Skeletal muscle satellite cell (primary cell): ENCODE measurements around the gene FAM78A.
"Not testable (repeated sequence)": the region's sequence is repeated elsewhere in the genome, so short reads cannot be mapped to it uniquely, and the experiment has no call there.

Experiments used
- H3K27me3 ChIP-seq: 2 replicates; pipeline ENCODE4 v1.7.0; 2013; ENCODE audit warnings: low read length; ENCODE audit not compliant: control insufficient read depth, insufficient read depth
- H3K36me3 ChIP-seq: 2 replicates; pipeline ENCODE4 v1.7.0; 2013; ENCODE audit warnings: mild to moderate bottlenecking, control low read depth, low read length; ENCODE audit not compliant: insufficient read depth
- H3K4me1 ChIP-seq: 2 replicates; pipeline ENCODE4 v1.7.0; 2013; ENCODE audit warnings: low read length; ENCODE audit not compliant: control insufficient read depth, insufficient read depth
- H3K4me2 ChIP-seq: 2 replicates; pipeline ENCODE4 v1.7.0; 2013; ENCODE audit warnings: mild to moderate bottlenecking, low read length
- H3K4me3 ChIP-seq: 2 replicates; pipeline ENCODE4 v1.7.0; 2013; ENCODE audit warnings: low read length
- H3K9ac ChIP-seq: 2 replicates; pipeline ENCODE4 v1.7.0; 2013; ENCODE audit warnings: mild to moderate bottlenecking, low read depth, low read length, moderate library complexity
- H3K9me3 ChIP-seq: replicated peaks from 2 replicates; pipeline ENCODE4 v1.7.0; 2013; ENCODE audit warnings: mild to moderate bottlenecking, control low read depth, low read length

Gene FAM78A

DNA sequence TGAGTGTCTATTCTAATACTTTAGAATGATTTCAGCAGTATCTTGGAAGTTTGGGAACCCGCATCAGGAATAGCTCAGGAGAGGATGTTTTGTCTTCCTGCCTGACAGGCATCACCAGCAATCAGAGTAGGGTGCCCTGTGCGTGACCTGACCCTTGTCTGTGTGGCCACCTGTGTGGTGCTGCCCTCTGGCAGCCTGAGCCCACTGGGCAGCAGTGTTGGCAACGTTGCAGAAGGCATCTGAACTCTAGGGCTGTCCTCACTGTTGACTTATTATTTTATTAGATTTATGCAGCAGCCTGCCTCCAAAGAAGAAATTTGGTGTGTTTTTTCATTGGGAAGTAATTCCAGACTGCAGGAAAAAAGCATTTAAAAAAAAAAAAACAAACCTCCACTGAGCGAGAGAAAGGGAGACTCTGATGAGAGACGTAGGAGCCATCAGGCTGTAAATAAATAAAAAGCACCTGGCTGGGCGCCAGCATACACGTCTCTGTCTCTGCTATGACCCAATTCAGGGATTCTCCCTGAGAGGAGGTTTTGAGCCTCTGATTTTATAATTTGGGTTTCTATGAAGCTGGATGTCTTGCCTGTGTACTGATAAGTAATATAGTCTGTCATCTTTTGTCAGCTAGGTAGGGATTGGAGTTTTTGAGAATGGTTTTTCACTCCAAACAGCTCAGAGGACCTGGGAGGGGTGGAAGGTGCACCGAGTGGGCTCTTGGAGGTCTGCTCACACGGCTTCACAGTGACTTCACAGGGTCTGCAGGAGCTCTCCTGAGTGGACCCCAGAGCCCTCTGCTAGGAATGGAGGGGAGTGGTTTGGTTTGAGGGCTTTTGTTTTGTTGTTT lies 49.0 kb downstream of the FAM78A start:
- Histone ChIP-seq H3K4me2 (no peak overlapping the region), H3K27me3 (no peaks in the 10 kb centered on the region), H3K4me3 (no peak overlapping the region), H3K4me1 (no peaks in the 10 kb centered on the region), H3K9ac (no peak overlapping the region), H3K9me3 (no peaks in the 10 kb centered on the region), H3K36me3 (peaks cover 42% of the 10 kb centered on the region)

DNA sequence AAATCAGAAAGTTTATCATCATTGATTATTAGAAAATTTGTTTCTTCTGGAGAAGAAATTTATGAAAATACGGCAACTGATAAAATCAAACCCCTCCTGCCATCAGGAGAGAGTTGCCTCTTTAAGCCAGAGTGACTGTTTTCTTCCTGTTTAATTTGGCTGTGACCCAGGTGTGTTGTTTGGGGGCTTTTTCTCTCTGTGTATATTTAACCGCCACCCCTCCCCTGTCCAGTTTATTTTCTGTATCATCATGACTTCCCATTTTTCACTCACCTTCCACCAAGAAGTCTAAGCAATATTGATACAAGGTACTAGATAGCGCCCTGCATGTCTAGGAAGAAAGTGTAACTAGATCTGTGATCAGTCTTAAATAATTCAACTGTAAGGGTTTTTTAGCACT lies 50.1 kb downstream of the FAM78A start:
- Histone ChIP-seq H3K4me2 (no peak overlapping the region), H3K36me3 (peaks cover 33% of the 10 kb centered on the region), H3K9ac (no peak overlapping the region), H3K4me1 (no peaks in the 10 kb centered on the region), H3K4me3 (no peak overlapping the region), H3K27me3 (no peaks in the 10 kb centered on the region), H3K9me3 (no peaks in the 10 kb centered on the region)

DNA sequence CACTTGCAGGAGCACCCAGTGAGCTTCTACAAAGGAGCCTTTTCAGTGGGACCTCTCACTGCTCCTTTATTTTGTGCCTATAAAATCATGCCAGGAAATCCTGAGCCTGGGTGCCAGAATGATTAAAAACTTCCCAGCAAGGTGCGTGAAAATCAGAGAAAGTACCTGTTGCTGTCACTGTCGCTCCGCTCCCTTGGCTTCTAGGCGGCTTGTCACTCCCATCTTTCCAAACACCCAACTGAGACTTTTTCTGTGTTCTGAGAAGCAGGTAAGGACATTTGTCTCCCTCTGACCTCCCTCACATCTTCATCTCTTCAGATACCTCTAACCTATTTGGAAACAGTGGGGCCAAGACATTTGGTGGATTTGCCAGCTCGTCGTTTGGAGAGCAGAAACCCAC lies 53.9 kb downstream of the FAM78A start:
- Histone ChIP-seq H3K4me3 (no peak overlapping the region), H3K4me1 (no peaks in the 10 kb centered on the region), H3K4me2 (no peak overlapping the region), H3K9me3 (no peaks in the 10 kb centered on the region), H3K36me3 (peaks cover 13% of the 10 kb centered on the region), H3K9ac (no peak overlapping the region), H3K27me3 (no peaks in the 10 kb centered on the region)

DNA sequence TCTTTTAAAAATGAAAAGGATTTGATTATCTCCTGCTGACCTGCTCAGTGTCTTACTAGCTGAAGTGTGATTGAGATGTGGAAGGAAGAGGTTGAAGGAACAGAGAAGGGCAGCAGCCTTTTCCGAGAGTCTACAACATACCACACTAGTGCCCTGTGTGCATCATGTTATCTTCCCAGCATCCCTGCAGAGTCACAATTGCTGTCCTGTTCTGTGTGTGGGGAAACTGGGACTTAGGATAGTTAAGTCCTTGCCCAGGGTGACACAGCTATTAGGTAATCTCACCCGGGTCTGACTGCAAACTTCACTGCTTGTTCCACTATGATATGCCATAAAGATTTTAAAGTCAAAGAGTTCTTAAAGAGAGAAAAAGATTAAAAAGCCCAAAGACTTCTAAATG lies 55.8 kb downstream of the FAM78A start:
- H3K9me3 ChIP-seq: no peaks in the 10 kb centered on the region

DNA sequence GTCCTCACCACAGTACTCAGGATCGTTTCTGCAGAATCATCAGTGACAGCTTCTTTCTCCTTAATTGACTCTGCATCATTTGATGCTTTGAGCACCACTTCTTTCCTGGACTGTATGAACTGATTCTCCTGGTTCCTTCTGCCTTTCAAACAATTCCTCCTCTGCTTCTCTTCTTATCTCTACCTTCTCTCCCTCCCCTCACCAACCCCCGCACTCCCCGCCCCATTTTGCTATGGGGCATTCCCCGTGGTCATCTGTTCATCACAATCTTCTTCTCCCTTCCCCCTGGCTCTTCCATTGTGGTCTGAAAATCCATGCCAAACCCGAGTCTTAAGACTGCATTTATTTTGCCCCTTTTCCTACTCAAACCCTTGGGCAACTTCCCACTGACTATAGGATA lies 57.9 kb downstream of the FAM78A start:
- H3K9ac ChIP-seq: no peak overlapping the region
- H3K27me3 ChIP-seq: no peaks in the 10 kb centered on the region
- H3K9me3 ChIP-seq: no peaks in the 10 kb centered on the region
- no peak overlapping the region for H3K4me3 ChIP-seq
- H3K4me1 ChIP-seq: no peaks in the 10 kb centered on the region
- no peak overlapping the region for H3K4me2 ChIP-seq
- H3K36me3 ChIP-seq: peaks cover 8% of the 10 kb centered on the region

More for the DNA sequence above, 55.8 kb downstream of the FAM78A start:
- Histone ChIP-seq H3K9ac (no peak overlapping the region), H3K4me3 (no peak overlapping the region), H3K4me2 (no peak overlapping the region), H3K36me3 (peaks cover 13% of the 10 kb centered on the region), H3K27me3 (no peaks in the 10 kb centered on the region), H3K4me1 (no peaks in the 10 kb centered on the region)

DNA sequence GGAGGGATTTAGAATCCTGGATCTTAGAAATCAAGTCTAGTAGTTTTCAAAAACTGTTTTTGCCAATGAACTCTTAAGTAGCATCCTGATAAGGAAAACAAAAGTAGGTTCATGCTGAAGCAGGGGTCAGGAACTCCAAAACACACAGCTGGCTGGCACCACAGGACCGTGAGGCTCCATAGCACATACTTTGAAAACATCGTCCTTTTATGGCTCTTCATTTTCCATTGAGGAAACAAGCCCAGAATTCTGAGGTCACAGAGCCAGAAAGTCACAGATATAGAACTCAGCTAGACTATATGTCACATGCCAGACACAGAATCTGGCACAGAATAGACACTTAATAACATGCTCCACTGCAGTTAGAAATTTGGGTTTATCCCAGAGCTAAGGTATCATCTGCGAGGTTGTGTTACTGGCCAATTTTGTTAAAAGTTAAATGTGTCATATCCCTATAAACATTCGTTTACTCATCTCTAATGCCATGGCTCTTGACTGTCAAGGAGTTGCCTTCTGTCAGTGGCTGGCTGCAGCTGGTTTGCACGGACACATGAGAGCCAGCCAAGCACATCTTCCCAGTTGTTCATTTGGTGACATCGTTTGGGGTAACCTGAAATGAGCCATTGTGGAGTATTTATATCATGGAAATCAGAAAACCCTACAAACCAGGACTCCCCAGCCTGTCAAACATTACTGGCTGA lies 58.8 kb downstream of the FAM78A start:
- no peak overlapping the region for H3K4me2 ChIP-seq
- no peaks in the 10 kb centered on the region for H3K27me3 ChIP-seq
- H3K9ac ChIP-seq: no peak overlapping the region
- peaks cover 7% of the 10 kb centered on the region for H3K36me3 ChIP-seq
- no peaks in the 10 kb centered on the region for H3K9me3 ChIP-seq
- H3K4me1 ChIP-seq: no peaks in the 10 kb centered on the region
- no peak overlapping the region for H3K4me3 ChIP-seq

DNA sequence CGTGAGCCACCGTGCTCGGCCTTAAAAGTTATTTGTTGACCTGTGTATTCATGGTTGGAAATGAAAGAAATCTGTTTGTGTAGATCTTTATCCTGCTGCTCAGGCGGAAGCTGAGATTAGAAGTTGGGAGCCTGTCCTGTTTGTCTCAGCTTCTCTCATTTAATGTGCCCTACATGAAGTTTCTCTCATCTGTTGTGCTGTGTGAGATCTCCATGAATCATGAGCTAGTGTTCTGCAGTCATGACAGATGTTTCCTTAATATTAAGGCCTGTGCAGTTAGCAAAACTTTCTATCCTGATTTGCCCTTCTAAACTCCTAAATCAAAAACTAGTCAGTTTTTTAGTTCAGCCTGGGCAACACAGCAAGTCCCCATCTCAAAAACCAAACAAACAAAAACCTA lies 59.5 kb downstream of the FAM78A start:
- H3K4me2 ChIP-seq: no peak overlapping the region
- H3K27me3 ChIP-seq: no peaks in the 10 kb centered on the region
- H3K4me3 ChIP-seq: no peak overlapping the region
- peaks cover 3% of the 10 kb centered on the region for H3K36me3 ChIP-seq
- H3K4me1 ChIP-seq: no peaks in the 10 kb centered on the region
- no peak overlapping the region for H3K9ac ChIP-seq
- no peaks in the 10 kb centered on the region for H3K9me3 ChIP-seq

DNA sequence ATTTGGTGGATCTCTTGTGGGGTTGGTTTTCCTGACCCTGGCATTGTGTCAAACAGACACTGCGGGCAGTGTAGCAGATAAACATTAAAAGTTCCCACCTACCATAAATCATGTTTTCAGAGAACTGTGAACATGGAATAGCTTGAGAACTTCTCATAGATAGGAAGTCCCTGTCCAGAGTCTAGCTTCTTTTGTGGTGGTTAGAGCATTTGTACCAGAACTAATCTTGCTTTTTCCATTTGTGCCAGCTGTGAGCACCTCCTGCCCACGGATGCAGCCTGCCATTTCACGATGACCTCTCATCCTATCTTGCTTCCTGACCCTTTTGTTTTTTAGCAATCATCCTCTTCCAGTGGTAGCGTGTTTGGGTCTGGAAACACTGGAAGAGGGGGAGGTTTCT lies 61.4 kb downstream of the FAM78A start:
- no peaks in the 10 kb centered on the region for H3K27me3 ChIP-seq
- no peak overlapping the region for H3K4me3 ChIP-seq
- H3K4me2 ChIP-seq: no peak overlapping the region
- H3K4me1 ChIP-seq: no peaks in the 10 kb centered on the region
- no peaks in the 10 kb centered on the region for H3K9me3 ChIP-seq
- no peak overlapping the region for H3K9ac ChIP-seq
- peaks cover 5% of the 10 kb centered on the region for H3K36me3 ChIP-seq

DNA sequence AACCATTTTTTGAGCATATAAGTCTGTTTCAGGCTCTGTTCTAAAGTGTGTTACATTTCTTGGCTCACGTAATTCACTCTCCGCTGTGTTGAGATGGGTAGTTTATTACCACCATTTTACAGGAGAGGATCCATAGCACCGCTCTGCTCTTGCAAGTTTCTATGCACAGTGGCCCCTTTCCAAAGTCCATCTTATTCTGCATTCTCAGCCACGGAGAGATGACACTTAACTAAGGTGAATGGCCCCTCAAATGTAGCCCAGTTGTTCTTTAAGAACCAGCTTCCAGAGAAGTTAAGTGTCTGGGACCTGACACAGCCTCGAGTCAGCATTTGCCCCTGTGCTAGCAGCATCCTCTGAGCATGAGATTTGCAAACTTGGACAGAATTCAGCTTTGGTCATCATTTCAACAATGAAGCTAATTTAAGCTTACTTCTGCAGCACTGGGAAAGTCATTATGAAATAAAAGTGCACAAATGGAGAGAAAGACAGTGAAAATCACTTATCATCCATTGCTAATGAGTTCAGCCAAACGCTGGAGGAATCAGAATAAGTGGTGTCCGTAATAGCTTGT lies 61.9 kb downstream of the FAM78A start:
- Histone ChIP-seq H3K4me1 (no peaks in the 10 kb centered on the region), H3K9me3 (no peaks in the 10 kb centered on the region), H3K36me3 (peaks cover 8% of the 10 kb centered on the region), H3K9ac (no peak overlapping the region), H3K27me3 (no peaks in the 10 kb centered on the region), H3K4me3 (no peak overlapping the region), H3K4me2 (no peak overlapping the region)

DNA sequence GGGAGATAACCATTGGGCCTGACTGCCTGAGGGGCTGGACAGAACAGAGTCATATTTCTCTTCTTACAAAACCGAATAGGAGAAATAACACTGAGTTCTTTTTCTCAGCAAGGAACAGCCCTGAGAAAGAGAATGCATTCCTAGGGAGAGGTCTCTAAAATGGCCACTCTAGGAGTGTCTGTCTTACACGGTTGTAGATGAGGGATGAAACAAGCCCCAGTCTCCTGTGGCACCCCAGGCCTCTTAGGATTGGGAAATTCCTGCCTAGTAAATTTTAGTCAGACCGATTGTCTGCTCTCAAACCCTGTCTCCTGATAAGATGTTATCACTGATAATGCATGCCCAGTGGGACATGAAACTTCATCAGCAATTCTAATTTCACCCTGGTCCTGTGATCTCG lies 64.4 kb downstream of the FAM78A start:
- H3K4me1 ChIP-seq, H3K9ac ChIP-seq, H3K4me2 ChIP-seq, H3K27me3 ChIP-seq, H3K4me3 ChIP-seq, H3K9me3 ChIP-seq: not testable (repeated sequence)
- H3K36me3 ChIP-seq: peaks cover 19% of the 10 kb centered on the region
